Esophagus muscularis mucosa (tissue), 4 donors: ENCODE results near the gene MEIS1. TPM values are rescaled to one million over a fixed set of nuclear protein-coding genes. Genes with fewer than 3 reads are reported as not detected.

Experiments
- DNase-seq: peaks from one replicate; pipeline ENCODE4 v3.0.0-alpha.2; 2017; ENCODE audit errors: extremely low spot score
- H3K27ac ChIP-seq, 4 donors: fragments of 200-600 bp; sonication (generic); replicated peaks in 1 of 4; 1 replicate in 3 of 4; 2 replicates in 1 of 4; pipeline ENCODE4 v1.5.1; 2016 to 2019; ENCODE audit warnings: mild to moderate bottlenecking in 1 of 4
- H3K27me3 ChIP-seq, 4 donors: fragments of 200-600 bp; sonication (generic); one replicate each; pipeline versions ENCODE4 v1.5.1 to v1.6.0; 2016 to 2019
- H3K36me3 ChIP-seq, 4 donors: fragments of 200-600 bp; sonication (generic); one replicate each; pipeline ENCODE4 v1.5.1; 2016 to 2019
- H3K4me1 ChIP-seq, 4 donors: fragments of 200-600 bp; sonication (generic); one replicate each; pipeline ENCODE4 v1.5.1; 2016 to 2019
- H3K4me3 ChIP-seq, 4 donors: fragments of 200-600 bp; sonication (generic); 1 replicate in 2 of 4; 2 replicates in 2 of 4; pipeline ENCODE4 v1.5.1; 2016 to 2019; ENCODE audit warnings: mild to moderate bottlenecking in 4 of 4, moderate library complexity in 1 of 4
- H3K9me3 ChIP-seq, 4 donors: fragments of 200-600 bp; sonication (generic); 1 replicate in 3 of 4; 2 replicates in 1 of 4; pipeline ENCODE4 v1.5.1; 2016 to 2019
- EP300 ChIP-seq: sonication (generic); formaldehyde crosslinking; IDR thresholded peaks from one replicate; pipeline ENCODE4 v1.6.1; 2017; ENCODE audit warnings: antibody characterized with exemption
- POLR2A ChIP-seq: fragments of 450-650 bp; IDR thresholded peaks from one replicate; pipeline ENCODE4 v1.6.1; 2017; ENCODE audit warnings: antibody characterized with exemption, moderate library complexity, mild to moderate bottlenecking, low read depth
- POLR2AphosphoS5 ChIP-seq, 2 donors: sonication (generic); formaldehyde crosslinking; IDR thresholded peaks; one replicate each; pipeline ENCODE4 v1.6.1; 2017; ENCODE audit warnings: antibody characterized with exemption in 2 of 2
- WGBS: methylation state at CpG from one replicate; pipeline ENCODE4 v1.1.5; 2018; 5-methylcytosine and 5-hydroxymethylcytosine counted together
- intact Hi-C: fragments of 100-400 bp; cut with DNase I; formaldehyde crosslinking; loops from one replicate; pipeline ENCODE4 v1.15.1; 2023
- total RNA-seq, 4 donors: library from RNA; depleted of rRNA; stranded (reverse); fragments of >200 nt; gene quantifications; one replicate each; pipeline versions ENCODE4 v1.1.0 to v1.2.1, GENCODE V29; 2016
- TF ChIP-seq, protein P1 (sequence below), 3 experiments: fragments of 200-600 bp in 2 of 3; fragments of 450-650 bp in 1 of 3; sonication (generic) in 2 of 3; IDR thresholded peaks; one replicate each; pipeline ENCODE4 v1.5.1; 2017 to 2019; ENCODE audit warnings: antibody characterized with exemption in 3 of 3, mild to moderate bottlenecking in 2 of 3, moderate library complexity in 1 of 3

The MEIS1 gene
- total RNA-seq, 4 donors from 2014 or later, result 89.8 to 166 (median 132) TPM

DNA sequence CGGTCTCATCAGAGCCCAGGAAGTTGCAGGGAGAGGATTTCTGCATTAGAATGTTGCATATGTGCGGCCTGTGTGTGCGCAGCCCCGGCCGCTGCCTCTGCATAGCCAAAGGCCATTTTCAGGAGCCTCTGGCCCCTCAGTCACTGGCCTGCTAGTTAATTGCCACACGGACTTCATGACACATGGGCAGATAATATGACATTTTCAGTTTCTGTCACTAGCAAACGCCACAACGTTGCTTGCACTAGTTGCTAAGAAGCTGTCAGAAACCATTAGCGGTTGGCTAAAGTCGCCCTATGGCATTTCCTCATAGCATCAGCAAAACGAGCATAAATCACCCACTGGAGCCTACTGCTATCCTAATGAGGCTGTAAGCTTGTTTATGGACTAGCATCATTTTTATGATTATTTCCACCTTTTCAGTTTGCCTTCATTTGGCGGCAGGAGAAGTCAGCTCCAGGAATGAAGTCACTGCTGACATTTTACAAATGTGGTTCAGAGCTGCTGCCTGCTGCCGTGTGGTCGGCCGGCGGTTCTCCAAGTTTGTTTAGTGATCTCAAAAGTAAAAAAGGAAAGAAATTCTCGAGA is 73.7 kb downstream of the MEIS1 start:
- Histone ChIP-seq H3K4me3 (peak overlapping the region; percentile 15 to 26 (median 18)), H3K4me1 (peaks cover 31 to 99% (median 90%) of the 10 kb centered on the region in 4 donors), H3K27me3 (no peaks in the 10 kb centered on the region), H3K27ac (peak overlapping the region; percentile 65 to 79 (median 70)), H3K9me3 (no peaks in the 10 kb centered on the region), H3K36me3 (peaks cover 0 to 8% (median 6%) of the 10 kb centered on the region in 4 donors)
- 31% methylated on average over 17 of the region's 17 CpGs for WGBS
- intact Hi-C loops, result no loop called here
- DNase-seq, result no peak
- no peak for TF ChIP-seq EP300
- TF ChIP-seq POLR2AphosphoS5 (IDR thresholded peaks at IDR 0.05), result peak in 1 of 2 donors; percentile 17
- TF ChIP-seq, protein P1, sequence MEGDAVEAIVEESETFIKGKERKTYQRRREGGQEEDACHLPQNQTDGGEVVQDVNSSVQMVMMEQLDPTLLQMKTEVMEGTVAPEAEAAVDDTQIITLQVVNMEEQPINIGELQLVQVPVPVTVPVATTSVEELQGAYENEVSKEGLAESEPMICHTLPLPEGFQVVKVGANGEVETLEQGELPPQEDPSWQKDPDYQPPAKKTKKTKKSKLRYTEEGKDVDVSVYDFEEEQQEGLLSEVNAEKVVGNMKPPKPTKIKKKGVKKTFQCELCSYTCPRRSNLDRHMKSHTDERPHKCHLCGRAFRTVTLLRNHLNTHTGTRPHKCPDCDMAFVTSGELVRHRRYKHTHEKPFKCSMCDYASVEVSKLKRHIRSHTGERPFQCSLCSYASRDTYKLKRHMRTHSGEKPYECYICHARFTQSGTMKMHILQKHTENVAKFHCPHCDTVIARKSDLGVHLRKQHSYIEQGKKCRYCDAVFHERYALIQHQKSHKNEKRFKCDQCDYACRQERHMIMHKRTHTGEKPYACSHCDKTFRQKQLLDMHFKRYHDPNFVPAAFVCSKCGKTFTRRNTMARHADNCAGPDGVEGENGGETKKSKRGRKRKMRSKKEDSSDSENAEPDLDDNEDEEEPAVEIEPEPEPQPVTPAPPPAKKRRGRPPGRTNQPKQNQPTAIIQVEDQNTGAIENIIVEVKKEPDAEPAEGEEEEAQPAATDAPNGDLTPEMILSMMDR (IDR thresholded peaks at IDR 0.05), result no peak
- no peak for TF ChIP-seq POLR2A

DNA sequence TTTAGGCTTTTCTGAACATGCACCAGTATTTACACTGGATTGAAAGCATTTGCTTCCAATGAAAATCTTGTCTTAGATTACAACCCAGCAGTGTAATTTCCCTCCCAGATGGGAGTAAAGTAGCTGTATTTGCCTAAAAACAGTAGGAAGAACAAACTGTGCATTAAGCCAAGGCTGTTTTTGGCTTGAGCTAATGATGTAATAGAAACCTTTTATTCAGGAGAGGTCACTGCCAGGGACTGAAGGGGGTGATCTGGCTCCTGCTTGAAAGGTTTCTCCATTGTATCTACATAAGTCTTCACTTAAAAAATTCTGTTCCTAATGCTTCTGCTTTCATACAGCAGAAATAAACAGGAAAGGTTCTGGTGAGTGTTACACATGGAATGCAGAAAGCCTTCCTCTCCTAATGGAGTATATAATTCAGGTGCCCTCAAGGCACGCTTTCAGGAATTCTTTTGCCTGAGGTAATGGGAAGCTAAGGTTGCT is 74.4 kb downstream of the MEIS1 start:
- Histone ChIP-seq H3K4me1 (peaks cover 31 to 99% (median 90%) of the 10 kb centered on the region in 4 donors), H3K27ac (peak overlapping the region; percentile 65 to 79 (median 70)), H3K36me3 (peaks cover 0 to 6% (median 3%) of the 10 kb centered on the region in 4 donors), H3K27me3 (no peaks in the 10 kb centered on the region), H3K9me3 (no peaks in the 10 kb centered on the region), H3K4me3 (no peak overlapping the region)
- intact Hi-C loops, result no loop called here
- peak in 1 of 2 donors; percentile 10 for TF ChIP-seq POLR2AphosphoS5 (IDR thresholded peaks at IDR 0.05)
- TF ChIP-seq, protein P1 (IDR thresholded peaks at IDR 0.05), result no peak
- WGBS, result 39% methylated on average over 1 of the region's 1 CpG
- DNase-seq, result no peak

DNA sequence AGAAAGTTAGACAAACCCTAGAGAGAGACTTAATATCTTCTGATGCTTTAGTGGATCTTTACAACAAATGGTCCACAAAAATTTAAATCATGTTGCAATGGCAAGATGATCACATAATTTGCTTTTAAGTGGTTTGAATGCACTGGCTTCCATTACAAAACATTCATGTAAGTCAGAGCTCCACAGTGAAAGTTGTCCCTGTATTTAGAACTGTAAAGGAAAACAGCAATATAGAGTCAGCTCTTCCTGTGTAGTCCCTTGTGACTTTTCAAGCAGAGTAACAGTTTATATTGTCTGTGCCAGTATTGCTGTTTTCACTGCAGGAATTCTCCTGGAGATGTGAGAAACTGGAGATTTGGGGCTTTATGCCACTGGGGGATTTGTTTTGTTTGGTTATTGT is 77.7 kb downstream of the MEIS1 start:
- intact Hi-C loops, result no loop called here
- no peak for DNase-seq
- H3K36me3 ChIP-seq, result peaks cover 0 to 7% (median 0%) of the 10 kb centered on the region in 4 donors
- TF ChIP-seq POLR2AphosphoS5 (IDR thresholded peaks at IDR 0.05), result no peak
- no peak for TF ChIP-seq EP300
- TF ChIP-seq, protein P1 (IDR thresholded peaks at IDR 0.05), result no peak
- no peak for TF ChIP-seq POLR2A
- no peak overlapping the region for H3K27ac ChIP-seq
- peaks cover 18 to 89% (median 82%) of the 10 kb centered on the region in 4 donors for H3K4me1 ChIP-seq
- no peaks in the 10 kb centered on the region for H3K27me3 ChIP-seq
- H3K4me3 ChIP-seq, result no peak overlapping the region
- H3K9me3 ChIP-seq, result no peaks in the 10 kb centered on the region

DNA sequence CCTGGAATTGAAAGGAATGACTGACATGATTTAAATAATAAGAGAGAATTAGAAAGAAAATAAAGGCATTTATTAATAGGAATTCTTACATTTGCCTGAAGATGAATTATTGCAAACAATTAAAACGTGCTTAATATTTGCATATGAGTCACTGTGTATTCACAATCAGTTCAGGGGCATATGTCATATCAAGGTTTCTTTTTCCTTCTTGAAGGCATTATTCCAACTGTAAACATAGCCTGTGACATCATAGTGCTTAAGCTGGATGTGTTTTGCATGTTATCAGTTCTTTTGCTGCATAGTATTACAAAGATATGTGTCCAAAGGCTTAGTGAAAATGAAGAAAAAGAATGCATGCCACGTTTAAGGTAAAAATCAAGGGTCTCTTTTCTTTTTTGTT is 80.8 kb downstream of the MEIS1 start:
- no peaks in the 10 kb centered on the region for H3K27me3 ChIP-seq
- H3K4me1 ChIP-seq, result peaks cover 0 to 77% (median 65%) of the 10 kb centered on the region in 4 donors
- no peak for DNase-seq
- TF ChIP-seq EP300 (no peak), POLR2A (no peak)
- no peaks in the 10 kb centered on the region for H3K9me3 ChIP-seq
- H3K27ac ChIP-seq, result no peak overlapping the region
- intact Hi-C loops, result no loop called here
- no peak overlapping the region for H3K4me3 ChIP-seq
- 37% methylated on average over 2 of the region's 2 CpGs for WGBS
- peaks cover 0 to 11% (median 2%) of the 10 kb centered on the region in 4 donors for H3K36me3 ChIP-seq

DNA sequence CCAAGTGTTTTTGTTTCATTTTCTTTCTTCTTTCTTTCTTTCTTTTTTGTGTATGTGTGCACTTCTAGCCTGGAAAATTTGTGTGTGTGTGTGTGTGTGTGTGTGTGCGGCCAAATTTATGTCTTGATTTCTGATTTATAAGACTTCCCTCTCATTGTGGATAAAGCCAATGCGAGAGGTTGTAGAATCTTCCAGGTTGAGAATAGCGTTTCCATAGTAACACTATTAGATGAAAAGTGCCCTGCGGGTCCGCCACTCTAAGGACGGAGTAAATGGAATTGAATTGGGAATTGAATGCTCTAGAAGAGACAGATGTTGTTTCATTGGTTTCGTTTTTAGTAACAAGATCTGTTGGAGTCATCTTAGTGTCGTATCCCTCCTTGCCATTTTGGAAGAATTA is 81.6 kb downstream of the MEIS1 start:
- no peak overlapping the region for H3K27ac ChIP-seq
- DNase-seq, result no peak
- WGBS, result 91% methylated on average over 8 of the region's 8 CpGs
- H3K4me3 ChIP-seq, result no peak overlapping the region
- no peak for TF ChIP-seq POLR2A
- no peak for TF ChIP-seq POLR2AphosphoS5 (IDR thresholded peaks at IDR 0.05)
- TF ChIP-seq EP300, result no peak
- TF ChIP-seq, protein P1 (IDR thresholded peaks at IDR 0.05), result no peak
- no peaks in the 10 kb centered on the region for H3K27me3 ChIP-seq
- H3K36me3 ChIP-seq, result peaks cover 0 to 11% (median 2%) of the 10 kb centered on the region in 4 donors
- H3K9me3 ChIP-seq, result no peaks in the 10 kb centered on the region
- intact Hi-C loops, result no loop called here
- H3K4me1 ChIP-seq, result peaks cover 0 to 79% (median 66%) of the 10 kb centered on the region in 4 donors
